A549 (cell line): ENCODE measurements around the gene ADGRB2. TPM values are rescaled to one million over a fixed set of nuclear protein-coding genes. Genes with fewer than 3 reads are reported as not detected.

Experiments
- ATAC-seq, 2 experiments: fragments of 200-7000 bp in 1 of 2; fragments of >200 bp in 1 of 2; cut with Nextera tagmentation in 1 of 2; cut with Tn5 transposase in 1 of 2; 3 replicates each; pipeline versions ENCODE4 v1.8.0 to v1.9.1; 2018 to 2020; ENCODE audit warnings: mild to moderate bottlenecking in 1 of 2, moderate library complexity in 1 of 2
- CTCF ChIA-PET: fragments of 300-600 bp; sonication (Branson Sonifier 250); formaldehyde crosslinking; extraction: SDS; loops from one replicate; lab custom pipeline; 2021; ENCODE audit warnings: antibody characterized with exemption, inconsistent platforms; lab: Yijun Ruan, JAX
- POLR2A ChIA-PET: fragments of 350-600 bp; formaldehyde crosslinking; extraction: SDS; loops from one replicate; lab custom pipeline; 2021; ENCODE audit warnings: antibody characterized with exemption, inconsistent platforms; lab: Yijun Ruan, JAX
- DNase-seq, 2 experiments: peaks; one replicate each; pipeline versions ENCODE4 v3.0.0 to v3.0.0-alpha.2; 2011 to 2016; ENCODE audit warnings: low read depth in 1 of 2, low spot score in 1 of 2
- FAIRE-seq: peaks from 2 replicates; lab custom pipeline; 2011; peaks lifted over from hg19 to GRCh38; lab: Jason Lieb, UNC
- H3K27ac ChIP-seq, 2 experiments: fragments of >200 bp; sonication (Bioruptor Twin); formaldehyde crosslinking; 3 replicates each; pipeline ENCODE4 v1.5.1; 2016 to 2017
- H3K4me1 ChIP-seq: fragments of >200 bp; sonication (Bioruptor Twin); formaldehyde crosslinking; 3 replicates; pipeline ENCODE4 v1.6.1; 2016
- H3K4me2 ChIP-seq: fragments of >200 bp; sonication (Bioruptor Twin); formaldehyde crosslinking; 3 replicates; pipeline ENCODE4 v1.6.1; 2016
- H3K4me3 ChIP-seq: fragments of >200 bp; sonication (Bioruptor Twin); formaldehyde crosslinking; 3 replicates; pipeline ENCODE4 v1.5.1; 2016
- H3K9me3 ChIP-seq: fragments of >200 bp; sonication (Bioruptor Twin); formaldehyde crosslinking; 3 replicates; pipeline ENCODE4 v1.6.1; 2016
- BHLHE40 ChIP-seq: IDR thresholded peaks from 2 replicates; pipeline ENCODE4 v1.6.1; 2012; ENCODE audit warnings: low read depth, low read length, inconsistent platforms
- CBX2 ChIP-seq: fragments of 200-600 bp; sonication (generic); IDR thresholded peaks from 2 replicates; pipeline ENCODE4 v1.6.1; 2016; ENCODE audit warnings: low read depth, mild to moderate bottlenecking, borderline replicate concordance
- CHD2 ChIP-seq: fragments of 150-350 bp; IDR thresholded peaks from 2 replicates; pipeline ENCODE4 v1.6.1; 2014; ENCODE audit warnings: low read length; ENCODE audit not compliant: partially characterized antibody
- E2F6 ChIP-seq: IDR thresholded peaks from 2 replicates; pipeline ENCODE4 v1.6.1; 2012; ENCODE audit warnings: low read depth, borderline replicate concordance
- EHF ChIP-seq: fragments of 250-450 bp; sonication (Bioruptor Pico); IDR thresholded peaks from 2 replicates; pipeline ENCODE4 v1.5.0; 2020; ENCODE audit warnings: mild to moderate bottlenecking
- HOXB5 ChIP-seq: fragments of 250-450 bp; sonication (Bioruptor Pico); IDR thresholded peaks from 2 replicates; pipeline ENCODE4 v1.5.0; 2020; ENCODE audit warnings: mild to moderate bottlenecking, moderate library complexity
- JUN ChIP-seq, 2 experiments: fragments of >200 bp; sonication (Bioruptor Twin); formaldehyde crosslinking; IDR thresholded peaks; 2 replicates in 1 of 2; 3 replicates in 1 of 2; pipeline ENCODE4 v1.6.1; 2016 to 2017
- JUNB ChIP-seq: fragments of >200 bp; sonication (Bioruptor Twin); formaldehyde crosslinking; IDR thresholded peaks from 2 replicates; pipeline ENCODE4 v1.6.1; 2016
- KDM1A ChIP-seq: fragments of 200-600 bp; sonication (generic); IDR thresholded peaks from 2 replicates; pipeline ENCODE4 v1.6.1; 2016; ENCODE audit warnings: low read depth, mild to moderate bottlenecking
- MYC ChIP-seq: IDR thresholded peaks from 2 replicates; pipeline ENCODE4 v1.6.1; 2012; ENCODE audit warnings: mild to moderate bottlenecking, inconsistent platforms, low read length, improper control_type of control experiment, borderline replicate concordance
- NR3C1 ChIP-seq: fragments of >200 bp; sonication (Bioruptor Twin); formaldehyde crosslinking; IDR thresholded peaks from 3 replicates; pipeline ENCODE4 v1.6.1; 2017
- PBX3 ChIP-seq: IDR thresholded peaks from 2 replicates; pipeline ENCODE4 v1.6.1; 2012
- POLR2A ChIP-seq: IDR thresholded peaks from 2 replicates; pipeline ENCODE4 v1.6.1; 2012; ENCODE audit warnings: mild to moderate bottlenecking, low read length
- POLR2AphosphoS2 ChIP-seq: conservative IDR thresholded peaks from 2 replicates; pipeline ENCODE4 v1.6.1; 2012; ENCODE audit warnings: low read length, improper control_type of control experiment, inconsistent platforms
- RCOR1 ChIP-seq: fragments of 150-350 bp; IDR thresholded peaks from 2 replicates; pipeline ENCODE4 v1.6.1; 2014; ENCODE audit warnings: antibody characterized with exemption, low read length, low read depth
- TFCP2L1 ChIP-seq: fragments of 250-450 bp; sonication (Bioruptor Pico); IDR thresholded peaks from 2 replicates; pipeline ENCODE4 v1.5.0; 2021; ENCODE audit warnings: mild to moderate bottlenecking
- USF2 ChIP-seq: fragments of 450-650 bp; IDR thresholded peaks from 2 replicates; pipeline ENCODE4 v1.6.1; 2014; ENCODE audit warnings: antibody characterized with exemption
- ZSCAN20 ChIP-seq: fragments of 250-450 bp; sonication (Bioruptor Pico); IDR thresholded peaks from 2 replicates; pipeline ENCODE4 v1.8.0; 2022; ENCODE audit warnings: mild to moderate bottlenecking, moderate library complexity
- WGBS: methylation state at CpG from one replicate; pipeline ENCODE4 v1.1.6; 2017; ENCODE audit errors: missing lambda C conversion rate; 5-methylcytosine and 5-hydroxymethylcytosine counted together
- polyA plus RNA-seq, 4 experiments: library from polyadenylated mRNA; depleted of rRNA in 3 of 4; stranded (reverse); fragments of >200 nt; fragmentation: RNase III in 1 of 4; extraction: RNeasy Plus Mini Kit Qiagen cat#74134 plus additional on column Dnase treatment in 1 of 4; gene quantifications; 2 replicates in 3 of 4; 3 replicates in 1 of 4; pipeline ENCODE4 v1.2.3, GENCODE V29; 2011 to 2017
- TF ChIP-seq, protein P1 (sequence below): fragments of >200 bp; sonication (Bioruptor Twin); formaldehyde crosslinking; IDR thresholded peaks from 3 replicates; pipeline ENCODE4 v1.6.1; 2016

ADGRB2 gene
- polyA plus RNA-seq, 2 of the 4 experiments (the other 2 are of a cell fraction): 2.3 to 6.6 TPM

GRCh38 chr1:31754397-31754796, 9.7 kb downstream of the ADGRB2 start:
- Histone ChIP-seq H3K4me2 (no peak overlapping the region), H3K4me3 (no peak overlapping the region), H3K9me3 (no peaks in the 10 kb centered on the region), H3K27ac (no peak overlapping the region), H3K4me1 (peaks cover 11% of the 10 kb centered on the region)
- DNase-seq: no peak
- 96% methylated on average over 15 of the region's 15 CpGs for WGBS
- no peak for TF ChIP-seq RCOR1
- TF ChIP-seq JUNB: no peak
- TF ChIP-seq, protein P1, sequence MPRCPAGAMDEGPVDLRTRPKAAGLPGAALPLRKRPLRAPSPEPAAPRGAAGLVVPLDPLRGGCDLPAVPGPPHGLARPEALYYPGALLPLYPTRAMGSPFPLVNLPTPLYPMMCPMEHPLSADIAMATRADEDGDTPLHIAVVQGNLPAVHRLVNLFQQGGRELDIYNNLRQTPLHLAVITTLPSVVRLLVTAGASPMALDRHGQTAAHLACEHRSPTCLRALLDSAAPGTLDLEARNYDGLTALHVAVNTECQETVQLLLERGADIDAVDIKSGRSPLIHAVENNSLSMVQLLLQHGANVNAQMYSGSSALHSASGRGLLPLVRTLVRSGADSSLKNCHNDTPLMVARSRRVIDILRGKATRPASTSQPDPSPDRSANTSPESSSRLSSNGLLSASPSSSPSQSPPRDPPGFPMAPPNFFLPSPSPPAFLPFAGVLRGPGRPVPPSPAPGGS: no peak
- no peak for TF ChIP-seq NR3C1
- TF ChIP-seq PBX3: no peak
- no peak for TF ChIP-seq E2F6
- TF ChIP-seq BHLHE40: no peak
- no peak for TF ChIP-seq POLR2AphosphoS2
- TF ChIP-seq JUN (IDR thresholded peaks at IDR 0.05): no peak
- TF ChIP-seq ZSCAN20 (CRISPR knock-in tag): no peak
- TF ChIP-seq POLR2A: no peak
- no peak for TF ChIP-seq EHF (CRISPR knock-in tag)
- ATAC-seq: no peak
- CTCF ChIA-PET: interaction anchor here (0.9 to 2.0 kb wide), 4 partner anchors 9 to 210 kb away, joined by 3 to 10 read pairs (median 6); no protein-coding TSS in a partner anchor
- POLR2A ChIA-PET: no interaction called here
- FAIRE-seq: no peak

DNA sequence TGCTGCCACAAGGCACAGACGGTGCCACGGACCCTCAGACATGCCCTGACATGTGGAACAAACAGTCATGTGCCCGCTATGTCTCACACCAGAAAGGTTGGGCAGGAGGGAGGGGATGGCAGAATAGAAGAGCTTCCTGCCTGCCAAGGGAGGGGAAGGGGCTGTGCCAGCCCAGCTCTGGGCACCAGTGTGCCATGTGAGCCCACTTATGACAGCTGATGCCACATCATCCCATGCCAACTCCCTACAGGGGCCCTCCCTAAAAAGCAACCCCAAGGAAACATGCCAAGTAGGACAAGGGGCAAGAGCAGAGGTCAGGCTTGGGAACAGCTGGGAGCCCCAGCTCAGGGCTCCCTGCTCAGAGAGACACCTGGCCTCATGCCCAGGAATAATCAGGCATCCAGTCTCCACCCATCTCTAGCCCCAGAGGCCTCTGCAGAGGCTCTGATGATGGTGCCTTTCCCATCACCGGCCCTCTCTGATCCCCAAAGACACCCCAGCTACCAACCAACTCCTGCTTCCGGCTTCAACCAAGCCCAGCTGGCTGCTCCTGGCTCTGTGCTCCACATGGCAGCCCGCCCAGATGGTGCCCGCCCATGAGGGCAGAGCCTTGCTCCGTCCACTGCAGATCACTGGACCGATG, 10.3 kb downstream of the ADGRB2 start:
- WGBS: 96% methylated on average over 5 of the region's 9 CpGs
- ATAC-seq (no peak), FAIRE-seq (no peak), DNase-seq (no peak)
- ChIA-PET POLR2A (no interaction called here), CTCF (interaction anchor here (0.6 to 2.0 kb wide), 6 partner anchors 8 to 211 kb away, joined by 3 to 10 read pairs (median 4); no protein-coding TSS in a partner anchor)
- Histone ChIP-seq H3K4me1 (peaks cover 8% of the 10 kb centered on the region; the same call in 2 of the 3 replicates), H3K9me3 (no peaks in the 10 kb centered on the region), H3K4me3 (no peak overlapping the region), H3K4me2 (no peak overlapping the region), H3K27ac (peak overlapping the region in 1 of 2 experiments; percentile 28; a peak in 1 of 6 replicates)
- TF ChIP-seq HOXB5 (CRISPR knock-in tag) (no peak), KDM1A (no peak), MYC (no peak), JUN (IDR thresholded peaks at IDR 0.05) (no peak), TFCP2L1 (CRISPR knock-in tag) (no peak), USF2 (no peak), CHD2 (no peak), CBX2 (no peak)
- TF ChIP-seq, protein P1: no peak
